OCI-LY1 (cell line): Measurements from ENCODE around the gene CLCN5.

Experiments used
- H2AFZ ChIP-seq: fragments of 200-600 bp; sonication (generic), shearing (Covaris generic); 2 replicates; pipeline ENCODE4 v1.6.0; 2014; ENCODE audit warnings: antibody characterized with exemption, mild to moderate bottlenecking, low read length
- H3F3A ChIP-seq: fragments of 200-600 bp; sonication (generic), shearing (Covaris generic); 2 replicates; pipeline ENCODE4 v1.6.0; 2014; ENCODE audit warnings: mild to moderate bottlenecking, antibody characterized with exemption, low read length, moderate library complexity; ENCODE audit not compliant: insufficient read depth
- H3K27ac ChIP-seq: fragments of 200-600 bp; sonication (generic); 2 replicates; pipeline ENCODE4 v1.5.1; 2014; ENCODE audit warnings: low read length, mixed run types, mild to moderate bottlenecking, low read depth; ENCODE audit not compliant: poor library complexity, severe bottlenecking
- H3K27me3 ChIP-seq: fragments of 200-600 bp; sonication (generic); 2 replicates; pipeline ENCODE4 v1.6.0; 2014; ENCODE audit warnings: antibody characterized with exemption, mild to moderate bottlenecking, low read length, moderate library complexity; ENCODE audit not compliant: insufficient read depth
- H3K36me3 ChIP-seq: fragments of 200-600 bp; sonication (generic); 2 replicates; pipeline ENCODE4 v1.6.1; 2014; ENCODE audit warnings: mild to moderate bottlenecking, antibody characterized with exemption, low read length, moderate library complexity, mixed read lengths; ENCODE audit not compliant: insufficient read depth
- H3K4me1 ChIP-seq: fragments of 200-600 bp; sonication (generic); 2 replicates; pipeline ENCODE4 v1.5.1; 2014; ENCODE audit warnings: mild to moderate bottlenecking, low read length, moderate library complexity; ENCODE audit not compliant: insufficient read depth, severe bottlenecking
- H3K4me2 ChIP-seq: fragments of 200-600 bp; sonication (generic), shearing (Covaris generic); 2 replicates; pipeline ENCODE4 v1.6.1; 2014; ENCODE audit warnings: low read length
- H3K4me3 ChIP-seq: fragments of 200-600 bp; sonication (generic); 2 replicates; pipeline ENCODE4 v1.5.1; 2014; ENCODE audit warnings: low read length, low read depth, mild to moderate bottlenecking, mixed read lengths; ENCODE audit not compliant: poor library complexity, severe bottlenecking
- H3K79me2 ChIP-seq: fragments of 200-600 bp; shearing (Covaris generic); 2 replicates; pipeline ENCODE4 v1.6.1; 2016; ENCODE audit warnings: mixed run types, low read length, mixed read lengths; ENCODE audit not compliant: insufficient read depth
- H3K9ac ChIP-seq: fragments of 200-600 bp; sonication (generic), shearing (Covaris generic); 2 replicates; pipeline ENCODE4 v1.6.1; 2014; ENCODE audit warnings: mild to moderate bottlenecking, low read length, mixed read lengths
- H3K9me2 ChIP-seq: fragments of 200-600 bp; sonication (generic), shearing (Covaris generic); 2 replicates; pipeline ENCODE4 v1.6.1; 2014; ENCODE audit warnings: low read depth, mild to moderate bottlenecking, low read length, mixed read lengths
- H3K9me3 ChIP-seq: fragments of 200-600 bp; shearing (Covaris generic); 2 replicates; pipeline ENCODE4 v1.6.1; 2014; ENCODE audit warnings: low read length, mixed read lengths
- H4K20me1 ChIP-seq: fragments of 200-600 bp; sonication (generic), shearing (Covaris generic); 2 replicates; pipeline ENCODE4 v1.6.0; 2016; ENCODE audit warnings: mild to moderate bottlenecking, low read length; ENCODE audit not compliant: insufficient read depth
- EZH2 ChIP-seq: fragments of 200-600 bp; sonication (generic), shearing (Covaris generic); IDR thresholded peaks from 2 replicates; pipeline ENCODE4 v1.8.0; 2017; ENCODE audit warnings: borderline replicate concordance, mixed run types, mild to moderate bottlenecking, antibody characterized with exemption, low read length, moderate library complexity, mixed read lengths
- TF ChIP-seq, protein P1 (sequence below): fragments of 200-600 bp; sonication (generic), shearing (Covaris generic); IDR thresholded peaks from 2 replicates; pipeline ENCODE4 v1.5.1; 2017; ENCODE audit warnings: mild to moderate bottlenecking, antibody characterized with exemption, low read length, moderate library complexity, mixed read lengths

The CLCN5 gene

DNA sequence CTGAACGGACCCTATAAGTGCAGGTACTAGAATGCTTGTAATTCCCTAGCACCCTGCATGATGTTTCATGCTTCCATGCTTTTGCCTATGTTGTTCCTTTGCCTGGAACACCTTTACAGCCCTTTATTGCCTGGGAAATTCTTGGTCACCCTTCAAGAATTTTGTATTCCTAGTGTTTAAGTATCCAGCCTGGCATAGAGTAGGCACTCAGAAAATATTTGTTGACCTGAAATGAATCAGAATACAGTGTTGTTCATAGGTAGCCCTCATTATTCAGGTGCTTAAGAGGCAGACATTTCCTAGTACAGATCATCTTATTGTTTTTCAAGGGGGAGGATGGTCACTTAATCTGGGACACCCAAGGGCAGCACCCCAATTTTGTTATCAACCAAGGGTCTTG, 203.1 kb downstream of the CLCN5 start:
- no peaks in the 10 kb centered on the region for H3K9me3 ChIP-seq
- no peak overlapping the region for H2AFZ ChIP-seq
- no peak overlapping the region for H3K4me3 ChIP-seq
- no peak for TF ChIP-seq EZH2
- H4K20me1 ChIP-seq = no peaks in the 10 kb centered on the region
- no peaks in the 10 kb centered on the region for H3K9me2 ChIP-seq
- H3K27ac ChIP-seq = no peak overlapping the region
- H3F3A ChIP-seq = no peaks in the 10 kb centered on the region
- no peak overlapping the region for H3K4me2 ChIP-seq
- no peaks in the 10 kb centered on the region for H3K36me3 ChIP-seq
- no peaks in the 10 kb centered on the region for H3K27me3 ChIP-seq
- no peaks in the 10 kb centered on the region for H3K4me1 ChIP-seq
- H3K79me2 ChIP-seq = no peaks in the 10 kb centered on the region
- H3K9ac ChIP-seq = no peak overlapping the region

DNA sequence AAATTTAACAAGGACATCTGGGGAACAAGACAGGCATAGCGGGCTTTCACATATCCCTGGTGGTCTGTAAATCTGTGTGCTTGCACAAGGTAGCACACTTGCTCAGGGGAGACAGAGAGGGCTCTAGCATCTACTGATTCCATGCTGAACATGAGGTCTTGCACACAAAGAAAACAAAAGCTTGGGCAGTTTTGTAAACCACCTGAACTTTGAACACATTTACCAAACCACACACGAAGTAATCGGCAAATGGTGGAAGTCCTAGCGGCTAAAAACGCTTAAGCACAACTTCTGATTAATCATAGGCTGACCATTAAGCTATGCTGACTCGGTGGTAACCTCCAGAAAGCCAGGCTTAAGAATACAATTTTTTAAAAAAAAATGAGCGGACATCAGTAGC, 225.6 kb downstream of the CLCN5 start:
- Histone ChIP-seq H3K27ac (no peak overlapping the region), H3K27me3 (no peaks in the 10 kb centered on the region), H3K4me2 (no peak overlapping the region), H3K4me1 (no peaks in the 10 kb centered on the region), H3K9ac (no peak overlapping the region), H3K4me3 (no peak overlapping the region), H2AFZ (no peak overlapping the region), H4K20me1 (no peaks in the 10 kb centered on the region), H3K9me2 (no peaks in the 10 kb centered on the region), H3K79me2 (no peaks in the 10 kb centered on the region), H3K9me3 (no peaks in the 10 kb centered on the region), H3F3A (no peaks in the 10 kb centered on the region), H3K36me3 (no peaks in the 10 kb centered on the region)
- no peak for TF ChIP-seq EZH2
- TF ChIP-seq, protein P1, sequence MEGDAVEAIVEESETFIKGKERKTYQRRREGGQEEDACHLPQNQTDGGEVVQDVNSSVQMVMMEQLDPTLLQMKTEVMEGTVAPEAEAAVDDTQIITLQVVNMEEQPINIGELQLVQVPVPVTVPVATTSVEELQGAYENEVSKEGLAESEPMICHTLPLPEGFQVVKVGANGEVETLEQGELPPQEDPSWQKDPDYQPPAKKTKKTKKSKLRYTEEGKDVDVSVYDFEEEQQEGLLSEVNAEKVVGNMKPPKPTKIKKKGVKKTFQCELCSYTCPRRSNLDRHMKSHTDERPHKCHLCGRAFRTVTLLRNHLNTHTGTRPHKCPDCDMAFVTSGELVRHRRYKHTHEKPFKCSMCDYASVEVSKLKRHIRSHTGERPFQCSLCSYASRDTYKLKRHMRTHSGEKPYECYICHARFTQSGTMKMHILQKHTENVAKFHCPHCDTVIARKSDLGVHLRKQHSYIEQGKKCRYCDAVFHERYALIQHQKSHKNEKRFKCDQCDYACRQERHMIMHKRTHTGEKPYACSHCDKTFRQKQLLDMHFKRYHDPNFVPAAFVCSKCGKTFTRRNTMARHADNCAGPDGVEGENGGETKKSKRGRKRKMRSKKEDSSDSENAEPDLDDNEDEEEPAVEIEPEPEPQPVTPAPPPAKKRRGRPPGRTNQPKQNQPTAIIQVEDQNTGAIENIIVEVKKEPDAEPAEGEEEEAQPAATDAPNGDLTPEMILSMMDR = no peak
